Suprapubic skin (tissue), 3 donors: ENCODE data around the gene CHST6.

Experiments used
- CTCF ChIP-seq, 2 donors: fragments of 200-600 bp in 1 of 2; fragments of 450-650 bp in 1 of 2; sonication (generic) in 1 of 2; IDR thresholded peaks; one replicate each; pipeline ENCODE4 v1.5.1; 2016 to 2019; ENCODE audit warnings: antibody characterized with exemption in 2 of 2, mild to moderate bottlenecking in 1 of 2, moderate library complexity in 1 of 2
- POLR2A ChIP-seq, 2 donors: fragments of 450-650 bp; IDR thresholded peaks; one replicate each; pipeline ENCODE4 v1.6.1; 2017; ENCODE audit warnings: antibody characterized with exemption in 2 of 2, mild to moderate bottlenecking in 2 of 2, moderate library complexity in 2 of 2

GRCh38 chr16:75456971-75457370 is 38.3 kb downstream of the CHST6 start:
- no peak for TF ChIP-seq CTCF (IDR thresholded peaks at IDR 0.05)
- TF ChIP-seq POLR2A (IDR thresholded peaks at IDR 0.05), result no peak
